Measurements from ENCODE around the gene LAPTM4A.

LAPTM4A gene

DNA sequence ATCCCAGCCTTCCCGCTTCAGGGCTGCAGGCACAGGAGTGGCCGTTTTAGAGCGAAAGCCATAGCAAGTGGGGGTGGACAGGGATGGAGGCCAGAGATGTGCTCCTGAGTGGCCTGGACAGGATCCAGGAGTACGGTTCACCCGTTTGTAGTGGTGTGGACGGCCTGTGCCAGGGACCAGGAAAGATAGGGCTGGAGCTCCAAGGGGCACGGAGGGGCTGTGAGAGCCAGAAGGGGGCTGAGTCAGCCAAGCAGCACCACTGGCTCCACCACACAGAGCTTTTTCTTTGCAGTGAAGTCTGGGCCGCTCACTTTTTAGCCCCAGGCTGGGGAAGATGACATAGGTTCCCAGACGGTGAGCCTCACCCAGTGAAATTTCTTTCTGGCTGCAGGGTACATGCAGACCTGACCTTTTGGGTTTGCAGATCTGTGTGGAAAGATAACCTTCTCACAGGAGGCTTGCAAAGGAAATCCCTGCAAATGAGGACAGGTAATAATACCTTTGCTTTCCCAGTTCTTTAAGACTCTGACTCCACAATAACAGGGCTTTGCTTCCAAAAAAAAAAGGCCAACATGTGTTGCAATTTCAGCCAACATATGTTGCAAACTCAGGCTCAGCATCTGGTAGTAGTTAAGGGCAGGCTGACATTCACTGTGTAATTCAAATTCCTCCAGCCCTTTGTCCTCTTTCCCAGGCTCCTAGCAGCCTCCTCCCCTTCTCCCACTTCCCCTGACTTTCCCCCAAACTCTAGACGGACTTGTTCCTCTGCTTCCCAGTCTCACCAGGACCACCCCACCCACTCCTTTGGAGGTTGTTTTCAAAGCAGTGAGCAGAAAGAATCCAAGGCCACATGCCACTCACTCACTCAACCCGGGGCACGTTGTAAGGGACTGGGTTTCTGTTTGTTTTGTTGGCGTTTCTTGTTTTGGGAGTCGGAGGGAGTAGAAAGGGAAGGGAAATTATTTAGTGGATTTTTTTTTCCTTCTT is 20.3 kb upstream of the LAPTM4A start:
- H3K4me3 ChIP-seq (ENCODE audit: low read depth, low read length), result no peak overlapping the region
- in situ Hi-C loops (cut with HindIII; ENCODE audit: low sequenced_read_pairs), result no loop called here
- DNase-seq (ENCODE audit: low read depth, low spot score), result peak; percentile 89
- TF ChIP-seq, protein P1, sequence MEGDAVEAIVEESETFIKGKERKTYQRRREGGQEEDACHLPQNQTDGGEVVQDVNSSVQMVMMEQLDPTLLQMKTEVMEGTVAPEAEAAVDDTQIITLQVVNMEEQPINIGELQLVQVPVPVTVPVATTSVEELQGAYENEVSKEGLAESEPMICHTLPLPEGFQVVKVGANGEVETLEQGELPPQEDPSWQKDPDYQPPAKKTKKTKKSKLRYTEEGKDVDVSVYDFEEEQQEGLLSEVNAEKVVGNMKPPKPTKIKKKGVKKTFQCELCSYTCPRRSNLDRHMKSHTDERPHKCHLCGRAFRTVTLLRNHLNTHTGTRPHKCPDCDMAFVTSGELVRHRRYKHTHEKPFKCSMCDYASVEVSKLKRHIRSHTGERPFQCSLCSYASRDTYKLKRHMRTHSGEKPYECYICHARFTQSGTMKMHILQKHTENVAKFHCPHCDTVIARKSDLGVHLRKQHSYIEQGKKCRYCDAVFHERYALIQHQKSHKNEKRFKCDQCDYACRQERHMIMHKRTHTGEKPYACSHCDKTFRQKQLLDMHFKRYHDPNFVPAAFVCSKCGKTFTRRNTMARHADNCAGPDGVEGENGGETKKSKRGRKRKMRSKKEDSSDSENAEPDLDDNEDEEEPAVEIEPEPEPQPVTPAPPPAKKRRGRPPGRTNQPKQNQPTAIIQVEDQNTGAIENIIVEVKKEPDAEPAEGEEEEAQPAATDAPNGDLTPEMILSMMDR (IDR thresholded peaks at IDR 0.05; ENCODE audit: low read depth, low read length), result no peak

DNA sequence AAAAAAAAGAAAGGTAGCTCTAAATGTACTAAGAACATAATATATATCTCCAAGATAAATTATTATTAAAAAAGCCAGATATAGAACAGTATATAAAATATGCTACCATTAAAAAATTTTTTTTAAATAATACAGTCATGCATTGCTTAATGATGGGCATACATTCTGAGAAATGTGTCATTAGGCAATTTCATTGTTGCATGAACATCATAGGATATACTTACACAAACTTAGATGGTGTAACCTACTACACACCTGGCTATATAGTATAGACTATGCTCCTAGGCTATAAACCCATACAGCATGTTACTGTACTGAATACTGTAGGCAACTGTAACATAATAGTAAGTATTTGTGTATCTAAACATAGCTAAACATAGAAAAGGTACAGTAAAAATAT is 18.3 kb upstream of the LAPTM4A start:
- H3K4me3 ChIP-seq (ENCODE audit: low read depth, low read length), result no peak overlapping the region
- in situ Hi-C loops (cut with HindIII; ENCODE audit: low sequenced_read_pairs), result no loop called here
- TF ChIP-seq, protein P1 (IDR thresholded peaks at IDR 0.05; ENCODE audit: low read depth, low read length), result no peak
- no peak for DNase-seq (ENCODE audit: low read depth, low spot score)

DNA sequence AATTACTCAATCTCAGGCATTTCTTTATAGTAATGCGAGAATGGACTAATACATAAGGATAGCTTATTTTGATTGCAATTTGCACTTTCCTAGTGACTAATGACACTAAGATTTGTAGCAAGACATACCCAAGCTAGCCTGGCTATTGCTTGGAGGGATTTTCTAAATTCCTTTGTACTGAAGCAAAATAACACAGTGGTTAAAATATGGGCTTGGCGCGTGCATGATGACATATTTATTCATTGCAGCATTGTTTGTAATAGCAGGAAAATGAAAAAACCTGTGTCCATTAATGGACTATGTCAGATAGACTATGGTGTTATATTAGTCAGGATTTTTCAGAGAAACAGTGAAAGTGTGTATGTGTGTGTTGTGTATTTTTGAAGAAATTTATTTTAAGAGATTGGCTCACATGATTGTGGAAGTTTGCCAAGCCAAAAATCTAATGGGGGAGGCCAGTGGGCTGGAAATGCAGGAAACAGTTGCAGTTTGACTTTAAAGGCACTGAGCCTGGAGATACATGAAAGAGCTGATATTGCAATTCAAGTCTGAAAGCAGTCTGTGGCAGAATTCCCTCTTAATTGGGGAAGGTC is 16.7 kb upstream of the LAPTM4A start:
- in situ Hi-C loops (cut with HindIII; ENCODE audit: low sequenced_read_pairs), result no loop called here
- peak; percentile 88 for DNase-seq (ENCODE audit: low read depth, low spot score)
- TF ChIP-seq, protein P1 (IDR thresholded peaks at IDR 0.05; ENCODE audit: low read depth, low read length), result no peak
- no peak overlapping the region for H3K4me3 ChIP-seq (ENCODE audit: low read depth, low read length)

DNA sequence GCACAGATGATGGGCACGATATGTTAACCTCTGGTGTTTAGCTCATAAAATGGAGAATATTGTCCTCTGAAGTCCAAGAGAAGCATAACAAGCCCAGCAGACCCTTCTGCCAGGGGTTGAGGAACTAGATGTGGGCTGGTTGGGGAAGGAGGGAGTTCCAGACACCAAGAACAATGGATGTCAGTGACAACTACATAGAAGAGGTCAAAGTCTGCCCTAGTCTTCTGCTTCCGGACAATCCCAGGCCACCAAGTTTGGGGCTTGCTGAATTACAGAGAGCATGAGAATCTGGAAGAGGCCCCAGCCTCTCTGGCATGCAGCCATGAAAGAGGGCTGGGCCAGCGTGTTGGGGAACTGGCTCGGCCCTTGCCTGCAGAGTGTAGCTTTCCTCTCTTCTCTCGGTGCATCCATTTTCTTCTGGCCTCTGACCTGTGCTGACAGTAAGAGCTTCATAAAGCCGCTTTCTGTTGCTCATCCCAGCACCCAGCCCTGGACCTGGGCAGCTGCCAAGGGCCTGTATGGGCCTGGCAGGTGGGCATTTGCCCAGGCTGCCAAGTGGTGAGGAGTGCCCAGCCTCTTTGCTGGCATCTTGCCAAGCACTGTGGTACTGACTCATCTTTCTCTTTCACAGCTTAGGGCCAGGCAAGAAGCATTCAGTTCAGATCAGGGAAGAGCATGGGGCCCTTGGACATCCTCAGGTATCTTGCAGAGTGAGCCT is 14.6 kb upstream of the LAPTM4A start:
- in situ Hi-C loops (cut with HindIII; ENCODE audit: low sequenced_read_pairs), result no loop called here
- TF ChIP-seq, protein P1 (IDR thresholded peaks at IDR 0.05; ENCODE audit: low read depth, low read length), result no peak
- DNase-seq (ENCODE audit: low read depth, low spot score), result peak; percentile 74
- H3K4me3 ChIP-seq (ENCODE audit: low read depth, low read length), result no peak overlapping the region

DNA sequence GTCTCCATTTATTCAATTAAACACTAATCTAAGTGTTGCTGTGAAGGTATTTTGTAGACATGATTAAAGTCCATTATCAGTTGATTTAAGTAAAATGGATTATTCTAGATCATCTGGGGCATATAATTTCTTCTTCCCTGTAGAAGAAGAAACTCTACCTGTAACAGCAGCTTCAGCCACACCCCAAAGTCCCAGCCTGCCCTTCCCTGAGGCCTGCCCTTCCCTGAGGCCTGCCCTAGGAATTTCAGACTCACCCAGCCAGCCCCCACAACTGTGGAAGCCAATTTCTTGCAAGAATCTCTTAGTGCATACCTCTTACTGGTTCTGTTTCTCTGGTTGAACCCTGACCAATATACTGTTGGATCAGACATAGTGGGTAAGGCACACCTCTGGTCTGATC is 13.4 kb upstream of the LAPTM4A start:
- H3K4me3 ChIP-seq (ENCODE audit: low read depth, low read length), result no peak overlapping the region
- in situ Hi-C loops (cut with HindIII; ENCODE audit: low sequenced_read_pairs), result no loop called here
- no peak for DNase-seq (ENCODE audit: low read depth, low spot score)
- TF ChIP-seq, protein P1 (IDR thresholded peaks at IDR 0.05; ENCODE audit: low read depth, low read length), result no peak

DNA sequence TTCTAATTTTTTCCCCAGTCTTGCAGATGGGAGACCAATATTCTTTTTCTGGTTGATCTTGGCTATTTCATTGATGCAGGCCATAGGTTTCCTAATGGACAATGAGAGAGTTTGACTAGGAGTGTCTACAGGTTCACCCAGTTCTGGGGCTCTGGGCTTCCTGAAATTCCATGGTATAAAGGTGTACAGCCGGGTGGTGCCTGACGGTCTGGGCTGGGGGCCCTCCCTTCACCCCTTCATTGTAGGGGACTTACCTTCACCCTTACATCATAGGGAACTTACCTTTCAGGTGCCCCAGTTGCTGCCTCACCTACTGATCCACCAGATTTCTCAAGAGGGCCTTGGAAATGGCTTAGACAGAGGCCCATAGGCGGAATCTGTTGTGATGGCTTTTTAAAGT is 13.0 kb upstream of the LAPTM4A start:
- no peak for DNase-seq (ENCODE audit: low read depth, low spot score)
- no peak overlapping the region for H3K4me3 ChIP-seq (ENCODE audit: low read depth, low read length)
- TF ChIP-seq, protein P1 (IDR thresholded peaks at IDR 0.05; ENCODE audit: low read depth, low read length), result no peak
- in situ Hi-C loops (cut with HindIII; ENCODE audit: low sequenced_read_pairs), result no loop called here
